ENCODE data around the gene GYPE. TPM values are rescaled to one million over a fixed set of nuclear protein-coding genes. Genes with fewer than 3 reads are reported as not detected.
"Not testable (repeated sequence)": the region's sequence is repeated elsewhere in the genome, so short reads cannot be mapped to it uniquely, and the experiment has no call there.

GYPE gene
- total RNA-seq, 1 donor: 3.1 TPM

- DNase-seq (ENCODE audit: low read depth): no peak
- TF ChIP-seq CTCF (IDR thresholded peaks at IDR 0.05; ENCODE audit: insufficient read depth, low read length): no peak
- H3K4me3 ChIP-seq (ENCODE audit: low read depth, low read length): no peak overlapping the region
Observed at GRCh38 chr4:143858456-143858855, 46.9 kb downstream of the GYPE start.

GRCh38 chr4:143857391-143858336, 47.7 kb downstream of the GYPE start:
- not testable (repeated sequence) for DNase-seq (ENCODE audit: low read depth); H3K4me3 ChIP-seq (ENCODE audit: low read depth, low read length)

DNA sequence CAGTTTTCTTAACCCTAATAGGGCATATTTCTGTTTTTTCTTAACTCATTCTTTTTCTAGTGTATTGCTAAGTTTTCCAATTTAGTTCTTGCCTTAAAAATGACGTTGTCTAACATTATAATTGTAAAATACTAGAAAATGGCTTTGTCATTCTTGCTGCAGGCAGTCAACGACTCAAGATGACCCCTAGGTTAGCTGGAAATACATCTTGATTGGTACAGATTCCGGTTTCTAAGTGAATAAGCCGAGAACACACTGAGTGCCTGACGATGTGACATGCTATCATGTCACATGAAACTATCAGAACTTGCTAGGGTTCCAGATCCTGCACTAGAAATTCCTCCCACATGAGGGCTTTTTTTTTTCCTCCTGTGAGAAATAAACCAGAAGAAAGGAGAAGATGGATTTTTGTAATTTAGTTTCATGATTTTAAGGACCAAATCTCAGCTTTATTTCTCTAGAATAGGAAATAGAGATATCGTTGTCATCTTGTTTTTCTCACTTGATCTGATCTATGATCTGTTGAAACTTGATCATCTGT, 49.3 kb downstream of the GYPE start:
- not testable (repeated sequence) for DNase-seq (ENCODE audit: low read depth)

GRCh38 chr4:143854645-143855044, 50.7 kb downstream of the GYPE start:
- not testable (repeated sequence) for H3K4me3 ChIP-seq (ENCODE audit: low read depth, low read length); DNase-seq (ENCODE audit: low read depth)

More for the DNA sequence above, 49.3 kb downstream of the GYPE start:
- not testable (repeated sequence) for H3K4me3 ChIP-seq (ENCODE audit: low read depth, low read length)

- DNase-seq (ENCODE audit: low read depth); H3K4me3 ChIP-seq (ENCODE audit: low read depth, low read length): not testable (repeated sequence)
Observed at GRCh38 chr4:143849296-143849695, 56.1 kb downstream of the GYPE start.

DNA sequence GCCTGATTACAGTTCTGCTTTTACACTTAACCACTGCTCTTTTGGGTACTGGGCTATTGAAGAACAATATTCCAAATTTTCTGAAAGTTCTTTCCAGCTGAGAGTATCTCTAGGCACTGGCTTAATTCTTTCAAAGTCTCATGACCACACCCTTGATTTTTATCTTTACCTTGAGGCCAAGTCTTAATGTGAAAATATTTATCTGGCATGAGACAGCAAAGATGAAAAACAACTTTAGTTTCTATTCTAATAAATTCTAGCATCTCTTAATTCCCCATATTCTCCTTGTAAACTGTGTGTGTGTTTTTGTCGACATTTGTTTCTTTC, 61.9 kb downstream of the GYPE start:
- DNase-seq (ENCODE audit: low read depth): not testable (repeated sequence)

DNA sequence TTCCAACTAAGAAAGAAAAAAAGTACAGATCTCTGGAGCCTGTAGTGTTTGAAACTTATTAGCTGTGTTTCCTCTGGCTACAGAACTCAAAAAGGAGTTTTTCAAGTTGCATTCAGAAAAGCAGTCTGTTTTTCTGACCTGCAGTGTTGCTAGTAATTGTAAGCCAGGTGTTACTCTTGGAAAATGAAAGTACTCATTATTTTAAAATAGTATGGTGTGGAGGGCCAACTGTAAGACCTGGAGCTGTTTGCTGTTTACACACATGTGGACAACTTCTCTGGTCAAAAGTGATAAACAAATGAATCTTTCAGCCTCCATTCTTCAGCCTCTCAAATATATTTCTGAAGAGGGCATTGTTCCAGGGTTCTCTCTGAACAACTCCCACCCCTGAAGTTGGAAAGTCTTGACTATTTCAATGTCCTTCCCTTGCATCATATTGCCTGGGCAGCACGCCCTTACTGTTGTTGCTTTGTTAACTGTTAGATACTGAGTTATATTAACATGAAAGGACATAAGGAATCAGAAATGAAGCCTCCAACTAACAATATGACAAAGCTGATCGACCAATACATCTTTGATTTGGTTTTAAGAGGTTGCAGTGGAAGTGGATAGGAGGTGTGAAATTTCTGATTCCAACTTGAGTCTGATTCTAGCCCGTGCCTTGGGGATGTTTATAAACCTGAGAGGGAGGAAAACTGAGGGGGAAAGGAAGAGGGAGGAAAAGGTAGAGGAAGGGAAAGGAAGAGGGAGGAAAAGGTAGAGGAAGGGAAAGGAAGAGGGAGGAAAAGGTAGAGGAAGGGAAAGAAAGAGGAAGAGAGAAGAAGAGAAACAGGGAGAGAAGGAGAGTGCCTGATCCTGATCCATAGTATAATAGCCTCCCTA, 62.5 kb downstream of the GYPE start:
- DNase-seq (ENCODE audit: low read depth): peak; percentile 35
- not testable (repeated sequence) for H3K4me3 ChIP-seq (ENCODE audit: low read depth, low read length)

More for the DNA sequence above, 61.9 kb downstream of the GYPE start:
- H3K4me3 ChIP-seq (ENCODE audit: low read depth, low read length): not testable (repeated sequence)

GRCh38 chr4:143839413-143839812, 65.9 kb downstream of the GYPE start:
- H3K4me3 ChIP-seq (ENCODE audit: low read depth, low read length); DNase-seq (ENCODE audit: low read depth): not testable (repeated sequence)

GRCh38 chr4:143834196-143834595, 71.2 kb downstream of the GYPE start:
- H3K4me3 ChIP-seq (ENCODE audit: low read depth, low read length); DNase-seq (ENCODE audit: low read depth): not testable (repeated sequence)

GRCh38 chr4:143833676-143834075, 71.7 kb downstream of the GYPE start:
- H3K4me3 ChIP-seq (ENCODE audit: low read depth, low read length); DNase-seq (ENCODE audit: low read depth): not testable (repeated sequence)

GRCh38 chr4:143830576-143830975, 74.8 kb downstream of the GYPE start:
- H3K4me3 ChIP-seq (ENCODE audit: low read depth, low read length); DNase-seq (ENCODE audit: low read depth): not testable (repeated sequence)

DNA sequence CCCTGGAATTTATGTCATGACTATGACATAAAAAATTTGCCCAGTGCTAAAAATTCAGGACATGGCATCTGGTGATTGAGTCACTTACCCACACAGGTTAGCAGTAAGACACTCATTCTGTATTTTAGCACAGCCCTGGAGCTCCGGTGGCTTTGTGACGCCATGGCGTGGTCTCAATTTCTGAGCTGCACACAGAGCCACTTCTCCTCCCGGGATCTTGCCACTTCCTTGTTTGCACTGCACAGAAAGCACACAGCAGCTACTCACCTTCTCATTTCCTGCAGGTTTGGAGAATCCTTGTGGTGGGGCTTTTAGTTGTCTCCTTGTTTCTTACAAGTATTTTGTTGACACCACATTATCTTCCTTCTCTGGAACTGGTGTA, 76.1 kb downstream of the GYPE start:
- DNase-seq (ENCODE audit: low read depth); H3K4me3 ChIP-seq (ENCODE audit: low read depth, low read length): not testable (repeated sequence)

Other genes with a start within 250 kb of the GYPE start
- not detected in 2 replicates for gene FREM3, start 204.9 kb downstream of the GYPE start, total RNA-seq (ENCODE audit: low replicate concordance)
- gene GYPB, start 113.8 kb upstream of the GYPE start, total RNA-seq (ENCODE audit: low replicate concordance): not detected in 2 replicates
- gene GYPA, start 235.2 kb upstream of the GYPE start, total RNA-seq (ENCODE audit: low replicate concordance): not detected in 2 replicates

Measured in fibroblast of the aortic adventitia (primary cell).